Measurements from ENCODE around the gene RAD51B. TPM values are rescaled to one million over a fixed set of nuclear protein-coding genes. Genes with fewer than 3 reads are reported as not detected.
A peak's percentile ranks its signal among the peaks of the same experiment; 100 is the strongest.

Gene RAD51B
- total RNA-seq, 2 donors from 2014 or later = 9.3 to 12.1 TPM

DNA sequence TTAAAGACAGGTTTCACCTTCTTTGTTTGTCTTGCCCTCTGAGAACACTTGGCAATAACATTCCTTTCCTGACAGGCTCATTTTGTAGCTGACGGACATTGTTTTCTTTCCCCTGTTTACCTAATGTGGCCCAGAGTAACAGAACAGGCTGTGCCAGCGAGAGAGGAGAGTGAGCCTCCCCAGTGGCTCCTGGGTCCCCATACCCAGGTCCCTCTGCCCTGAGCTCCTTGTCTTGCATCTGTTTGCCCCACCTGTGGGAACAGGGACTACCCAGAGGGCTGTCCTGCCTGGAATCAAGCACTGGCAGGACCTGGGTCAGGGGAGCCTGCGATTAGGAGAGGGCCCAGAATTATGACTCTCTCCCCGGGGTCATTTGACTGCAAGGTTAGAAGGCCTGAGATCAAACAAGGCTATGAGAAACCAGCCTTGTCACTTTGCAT lies 750.4 kb downstream of the RAD51B start:
- Histone ChIP-seq H3K27ac (peak overlapping the region; percentile 26 to 53), H3K4me1 (ENCODE audit: control insufficient read depth in 1 of 2, low read depth in 2 of 2) (peaks cover 14 to 31% of the 10 kb centered on the region in 2 donors), H3K36me3 (no peaks in the 10 kb centered on the region), H3K9me3 (no peaks in the 10 kb centered on the region), H3K4me3 (no peak overlapping the region), H3K27me3 (replicated peaks; ENCODE audit: insufficient read depth) (no peaks in the 10 kb centered on the region)
- DNase-seq (ENCODE audit: low spot score) (no peak), ATAC-seq (ENCODE audit: insufficient number of reproducible peaks, low FRiP score, low read depth) (no peak)
- TF ChIP-seq, protein P1, sequence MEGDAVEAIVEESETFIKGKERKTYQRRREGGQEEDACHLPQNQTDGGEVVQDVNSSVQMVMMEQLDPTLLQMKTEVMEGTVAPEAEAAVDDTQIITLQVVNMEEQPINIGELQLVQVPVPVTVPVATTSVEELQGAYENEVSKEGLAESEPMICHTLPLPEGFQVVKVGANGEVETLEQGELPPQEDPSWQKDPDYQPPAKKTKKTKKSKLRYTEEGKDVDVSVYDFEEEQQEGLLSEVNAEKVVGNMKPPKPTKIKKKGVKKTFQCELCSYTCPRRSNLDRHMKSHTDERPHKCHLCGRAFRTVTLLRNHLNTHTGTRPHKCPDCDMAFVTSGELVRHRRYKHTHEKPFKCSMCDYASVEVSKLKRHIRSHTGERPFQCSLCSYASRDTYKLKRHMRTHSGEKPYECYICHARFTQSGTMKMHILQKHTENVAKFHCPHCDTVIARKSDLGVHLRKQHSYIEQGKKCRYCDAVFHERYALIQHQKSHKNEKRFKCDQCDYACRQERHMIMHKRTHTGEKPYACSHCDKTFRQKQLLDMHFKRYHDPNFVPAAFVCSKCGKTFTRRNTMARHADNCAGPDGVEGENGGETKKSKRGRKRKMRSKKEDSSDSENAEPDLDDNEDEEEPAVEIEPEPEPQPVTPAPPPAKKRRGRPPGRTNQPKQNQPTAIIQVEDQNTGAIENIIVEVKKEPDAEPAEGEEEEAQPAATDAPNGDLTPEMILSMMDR (IDR thresholded peaks at IDR 0.05) = no peak

DNA sequence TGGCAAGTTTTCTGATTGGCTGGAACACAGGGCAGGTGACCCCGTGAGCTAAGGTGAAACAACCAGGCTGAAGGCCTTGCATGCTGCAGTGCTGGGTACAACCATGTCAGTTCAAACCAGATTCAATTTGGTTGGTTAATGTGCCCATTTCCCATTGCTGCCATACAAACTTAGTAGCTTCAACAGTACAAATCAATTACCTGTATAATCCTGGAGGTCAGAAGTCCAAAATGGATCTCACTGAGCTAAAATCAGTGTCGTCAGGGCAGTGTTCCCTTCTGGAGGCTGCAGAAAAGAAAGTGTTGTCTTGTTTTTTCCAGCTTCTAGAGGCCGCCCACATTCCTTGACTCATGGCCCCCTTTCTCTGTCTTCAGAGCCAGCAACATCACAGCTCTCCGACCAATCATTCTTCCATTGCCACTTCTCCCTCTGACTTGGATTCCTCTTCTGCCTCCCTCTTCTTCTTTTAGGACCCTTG lies 751.6 kb downstream of the RAD51B start:
- H3K4me1 ChIP-seq (ENCODE audit: control insufficient read depth in 1 of 2, low read depth in 2 of 2) = peaks cover 14 to 21% of the 10 kb centered on the region in 2 donors
- no peaks in the 10 kb centered on the region for H3K9me3 ChIP-seq
- DNase-seq (ENCODE audit: low spot score) (no peak), ATAC-seq (ENCODE audit: insufficient number of reproducible peaks, low FRiP score, low read depth) (no peak)
- no peaks in the 10 kb centered on the region for H3K27me3 ChIP-seq (replicated peaks; ENCODE audit: insufficient read depth)
- H3K36me3 ChIP-seq = no peaks in the 10 kb centered on the region
- H3K27ac ChIP-seq = no peak overlapping the region
- TF ChIP-seq, protein P1 (IDR thresholded peaks at IDR 0.05) = no peak
- no peak overlapping the region for H3K4me3 ChIP-seq

DNA sequence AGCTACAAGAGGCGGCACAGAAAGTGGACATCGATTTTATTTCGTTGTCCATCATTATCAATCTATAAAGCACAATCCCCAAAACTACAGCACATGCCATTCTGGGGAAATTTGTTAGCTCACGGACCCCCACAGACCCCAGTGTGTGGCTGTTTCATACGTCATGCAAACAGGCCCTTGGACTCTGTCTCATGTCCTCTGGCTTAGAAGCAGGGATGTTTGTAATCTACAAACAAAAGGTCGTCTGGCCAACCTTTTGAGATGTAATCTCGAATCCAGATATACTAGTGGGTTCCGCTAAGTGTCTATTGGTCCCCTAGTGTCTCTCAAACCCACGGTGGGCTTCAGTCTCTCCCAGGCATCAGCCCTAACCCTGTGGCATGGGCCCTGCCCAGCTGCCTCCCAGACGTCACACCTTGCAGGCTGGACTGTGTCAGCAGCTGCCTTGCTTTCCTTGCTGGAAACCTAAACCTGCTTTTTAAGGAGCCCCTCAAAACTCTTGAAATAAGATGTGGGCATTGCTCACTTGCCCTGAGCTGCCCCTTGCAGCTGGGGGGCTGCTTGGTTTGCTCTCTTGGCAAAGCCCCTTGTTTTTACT lies 752.4 kb downstream of the RAD51B start:
- Histone ChIP-seq H3K27ac (no peak overlapping the region), H3K9me3 (no peaks in the 10 kb centered on the region), H3K36me3 (no peaks in the 10 kb centered on the region), H3K4me1 (ENCODE audit: control insufficient read depth in 1 of 2, low read depth in 2 of 2) (peaks cover 14 to 21% of the 10 kb centered on the region in 2 donors), H3K4me3 (no peak overlapping the region), H3K27me3 (replicated peaks; ENCODE audit: insufficient read depth) (no peaks in the 10 kb centered on the region)
- no peak for DNase-seq (ENCODE audit: low spot score)
- TF ChIP-seq, protein P1 (IDR thresholded peaks at IDR 0.05) = no peak
- no peak for ATAC-seq (ENCODE audit: insufficient number of reproducible peaks, low FRiP score, low read depth)

DNA sequence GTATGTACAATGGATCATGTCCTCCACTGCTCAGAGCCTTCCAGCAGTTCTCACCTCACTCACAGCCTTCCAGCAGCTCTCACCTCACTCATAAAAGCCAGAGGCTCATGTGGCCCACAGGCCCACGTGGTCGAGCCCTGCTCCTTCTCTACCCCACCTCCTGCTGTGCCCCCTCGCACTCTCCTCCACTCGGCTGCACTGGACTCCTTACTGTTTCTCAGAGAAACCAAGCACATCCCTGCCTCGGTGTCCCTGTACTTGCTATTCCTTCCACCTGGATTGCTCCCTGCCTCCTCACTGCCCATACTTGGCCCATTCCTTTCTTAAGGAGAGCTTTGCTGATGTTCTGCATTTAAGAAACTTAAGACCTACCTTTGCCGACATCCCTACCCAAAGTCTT lies 753.5 kb downstream of the RAD51B start:
- DNase-seq (ENCODE audit: low spot score) (no peak), ATAC-seq (ENCODE audit: insufficient number of reproducible peaks, low FRiP score, low read depth) (no peak)
- H3K4me3 ChIP-seq = no peak overlapping the region
- no peak overlapping the region for H3K27ac ChIP-seq
- H3K27me3 ChIP-seq (replicated peaks; ENCODE audit: insufficient read depth) = no peaks in the 10 kb centered on the region
- no peaks in the 10 kb centered on the region for H3K9me3 ChIP-seq
- peaks cover 18 to 21% of the 10 kb centered on the region in 2 donors for H3K4me1 ChIP-seq (ENCODE audit: control insufficient read depth in 1 of 2, low read depth in 2 of 2)
- TF ChIP-seq, protein P1 (IDR thresholded peaks at IDR 0.05) = no peak
- no peaks in the 10 kb centered on the region for H3K36me3 ChIP-seq

DNA sequence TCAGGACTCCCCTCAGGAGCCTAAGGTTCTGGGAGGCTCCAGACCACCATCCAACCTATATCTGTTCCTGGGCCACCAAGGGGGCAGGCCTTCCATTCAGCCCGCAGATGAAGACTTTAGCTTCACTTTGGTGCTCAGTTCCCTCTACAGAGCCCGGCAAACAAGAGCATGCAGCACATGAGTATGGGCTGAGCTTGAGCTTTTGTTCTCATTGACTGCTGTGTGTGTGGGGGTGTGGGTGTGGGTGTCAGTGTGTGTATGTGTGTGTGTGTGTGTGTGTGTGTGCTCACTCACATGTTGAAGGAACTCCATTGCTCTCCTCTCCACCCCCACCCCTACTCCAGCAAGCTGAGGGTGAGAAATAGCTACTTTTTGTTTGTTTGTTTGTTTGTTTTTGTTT lies 754.1 kb downstream of the RAD51B start:
- no peaks in the 10 kb centered on the region for H3K36me3 ChIP-seq
- no peak for ATAC-seq (ENCODE audit: insufficient number of reproducible peaks, low FRiP score, low read depth)

More for the DNA sequence above, 754.1 kb downstream of the RAD51B start:
- TF ChIP-seq, protein P1 (IDR thresholded peaks at IDR 0.05) = no peak
- Histone ChIP-seq H3K9me3 (no peaks in the 10 kb centered on the region), H3K27me3 (replicated peaks; ENCODE audit: insufficient read depth) (no peaks in the 10 kb centered on the region), H3K4me1 (ENCODE audit: control insufficient read depth in 1 of 2, low read depth in 2 of 2) (peaks cover 16 to 18% of the 10 kb centered on the region in 2 donors), H3K27ac (no peak overlapping the region), H3K4me3 (no peak overlapping the region)
- no peak for DNase-seq (ENCODE audit: low spot score)

Measured in thoracic aorta (tissue), 2 donors.